HG03558 (cell line): ENCODE results near the gene OCIAD1.
"Not testable (repeated sequence)": the region's sequence is repeated elsewhere in the genome, so short reads cannot be mapped to it uniquely, and the experiment has no call there.

Experiments used
- ATAC-seq: cut with Tn5 transposase; IDR thresholded peaks from one replicate; pipeline ENCODE4 v1.9.1; 2021; ENCODE audit warnings: moderate number of reproducible peaks; ENCODE audit not compliant: unreplicated experiment; ENCODE audit errors: extremely low read depth

OCIAD1 gene

GRCh38 chr4:48830706-48831531 is at the start of gene OCIAD1:
Gene OCIAD1 (plus strand): TSS chr4:48831088. CDS start chr4:48832625, 1,537 bp downstream.
- ATAC-seq, result peak; percentile 97

GRCh38 chr4:48781968-48782367 is 48.9 kb upstream of the OCIAD1 start:
- no peak for ATAC-seq

GRCh38 chr4:48785302-48785701 is 45.6 kb upstream of the OCIAD1 start:
- ATAC-seq, result no peak

GRCh38 chr4:48786549-48786948 is 44.3 kb upstream of the OCIAD1 start:
- ATAC-seq, result no peak

- no peak for ATAC-seq
Observed at GRCh38 chr4:48787056-48787455, 43.8 kb upstream of the OCIAD1 start.

GRCh38 chr4:48790561-48790960 is 40.3 kb upstream of the OCIAD1 start:
- no peak for ATAC-seq

- no peak for ATAC-seq
Observed at GRCh38 chr4:48791313-48791712, 39.6 kb upstream of the OCIAD1 start.

GRCh38 chr4:48792348-48793006 is 38.4 kb upstream of the OCIAD1 start:
- no peak for ATAC-seq

DNA sequence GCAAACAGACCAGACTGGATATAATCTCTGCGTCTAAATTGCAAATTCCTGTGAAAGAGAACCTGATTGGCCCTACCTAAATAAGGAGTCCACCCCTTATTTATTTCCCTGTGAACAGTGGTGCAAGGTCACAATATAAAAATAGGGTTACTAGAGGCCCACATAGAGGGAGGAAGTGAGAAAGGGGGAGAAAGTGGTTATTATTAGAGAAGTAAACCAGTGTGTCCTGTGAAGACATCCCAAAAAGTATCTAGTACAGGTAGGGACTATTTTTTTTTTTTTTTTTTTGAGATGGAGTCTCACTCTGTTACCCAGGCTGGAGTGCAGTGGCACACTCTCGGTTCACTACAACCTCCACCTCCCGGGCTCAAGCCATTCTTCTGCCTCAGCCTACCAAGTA is 35.8 kb upstream of the OCIAD1 start:
- no peak for ATAC-seq

DNA sequence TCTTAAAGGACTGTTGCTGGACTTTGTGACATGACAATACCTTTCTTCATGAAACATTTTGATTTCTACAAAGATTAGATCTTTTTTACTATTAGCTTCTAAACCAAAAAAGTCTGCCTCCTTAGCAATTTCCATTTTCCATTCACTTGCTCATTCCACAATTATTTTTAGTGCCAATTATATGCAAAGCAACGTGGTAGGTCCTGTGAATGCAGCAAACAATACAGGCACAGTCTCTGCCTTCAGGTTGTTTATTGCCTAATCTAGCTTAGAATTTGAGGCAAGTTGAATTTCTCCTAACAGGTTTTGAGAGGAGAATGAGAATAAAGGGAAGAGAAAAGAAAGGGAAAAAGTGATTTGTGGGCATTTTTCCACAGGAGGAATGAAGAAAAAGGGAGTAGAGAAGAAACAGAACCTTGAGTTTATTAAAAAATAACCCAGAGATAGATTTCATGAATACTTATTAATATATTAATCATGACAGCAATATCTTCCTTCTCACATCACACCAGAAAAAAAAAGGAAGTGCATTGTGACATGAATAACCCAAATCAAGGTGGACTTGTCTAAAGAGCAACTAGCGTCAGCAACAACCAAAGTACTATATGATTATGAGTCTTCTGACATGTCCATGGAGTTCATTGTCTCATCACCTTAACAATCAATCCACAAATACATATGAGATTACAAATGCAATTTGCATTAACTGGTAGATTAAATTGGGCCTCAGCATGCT is 34.5 kb upstream of the OCIAD1 start:
- no peak for ATAC-seq

DNA sequence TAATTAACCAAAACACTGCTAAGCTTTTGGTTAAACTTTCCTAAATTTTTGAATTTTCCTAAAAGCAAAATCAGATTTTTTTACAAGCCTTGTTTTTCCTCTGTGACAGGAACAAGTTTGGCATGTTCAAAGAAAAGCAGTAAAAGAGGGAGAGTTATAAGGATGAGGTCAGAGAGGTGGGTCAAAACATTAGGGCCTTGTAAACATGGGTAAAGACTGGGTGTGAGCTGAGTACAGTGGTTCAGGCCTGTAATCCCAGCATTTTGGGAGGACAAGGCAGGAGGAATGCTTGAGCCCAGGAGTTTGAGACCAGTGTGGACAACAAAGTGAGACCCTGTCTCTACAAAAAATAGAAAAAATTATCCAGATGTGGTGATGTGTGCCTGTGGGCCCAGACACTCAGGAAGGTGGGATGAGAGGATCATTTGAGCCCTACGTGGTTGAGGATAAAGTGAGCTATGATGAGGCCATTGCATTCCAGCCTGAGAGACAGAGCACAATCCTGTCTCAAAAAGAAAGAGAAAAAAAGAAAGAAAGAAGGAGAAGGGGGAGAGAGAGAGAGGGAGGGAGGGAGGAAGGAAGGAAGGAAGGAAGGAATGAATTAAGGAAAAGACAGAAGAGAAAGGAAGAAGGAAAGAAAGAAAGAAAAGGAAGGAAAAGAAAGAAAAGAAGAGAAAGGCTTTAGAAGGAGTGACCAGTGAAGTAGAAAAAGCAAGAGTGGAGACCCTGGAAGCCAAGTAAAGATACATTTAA is 33.8 kb upstream of the OCIAD1 start:
- no peak for ATAC-seq

GRCh38 chr4:48798117-48798516 is 32.8 kb upstream of the OCIAD1 start:
- ATAC-seq, result no peak

DNA sequence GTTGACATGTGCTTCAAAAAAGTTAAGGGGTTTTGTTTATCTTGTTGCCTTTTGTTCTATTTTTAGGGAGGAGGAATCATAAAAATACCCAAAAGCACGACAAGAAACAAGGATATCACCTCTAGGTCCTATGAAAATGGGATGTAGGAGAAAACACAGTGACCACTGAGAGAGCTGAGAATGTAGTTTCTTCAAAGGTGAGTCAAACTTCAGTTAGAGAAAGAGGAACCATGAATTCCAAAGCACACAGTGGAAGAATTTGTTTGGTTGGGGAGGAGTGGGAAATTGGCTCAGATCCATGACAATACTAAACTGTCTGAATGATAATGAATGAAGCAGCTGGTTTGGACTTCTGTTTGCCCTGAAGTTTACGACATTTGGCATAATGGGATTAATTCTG is 31.7 kb upstream of the OCIAD1 start:
- ATAC-seq, result no peak

DNA sequence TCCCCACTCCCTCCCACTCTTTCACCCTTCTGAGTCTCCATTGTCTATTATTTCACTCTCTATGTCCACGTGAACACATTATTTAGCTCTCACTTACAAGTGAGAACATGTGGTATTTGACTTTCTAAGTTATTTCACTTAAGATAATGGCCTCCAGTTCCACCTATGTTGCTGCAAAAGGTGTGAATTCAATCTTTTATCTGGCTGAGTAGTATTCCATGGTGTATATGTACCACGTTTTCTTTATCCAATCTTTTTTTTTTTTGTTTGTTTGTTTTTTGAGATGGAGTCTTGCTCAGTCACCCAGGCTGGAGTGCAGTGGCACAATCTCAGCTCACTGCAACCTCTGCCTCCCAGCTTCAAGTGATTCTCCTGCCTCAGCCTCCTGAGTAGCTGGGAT is 30.7 kb upstream of the OCIAD1 start:
- ATAC-seq, result not testable (repeated sequence)

GRCh38 chr4:48801016-48801715 is 29.7 kb upstream of the OCIAD1 start:
- ATAC-seq, result no peak

- ATAC-seq, result no peak
Observed at GRCh38 chr4:48804584-48805301, 26.1 kb upstream of the OCIAD1 start.

- ATAC-seq, result no peak
Observed at GRCh38 chr4:48812866-48813265, 18.0 kb upstream of the OCIAD1 start.

- peak; percentile 81 for ATAC-seq
Observed at GRCh38 chr4:48813964-48814363, 16.9 kb upstream of the OCIAD1 start.

DNA sequence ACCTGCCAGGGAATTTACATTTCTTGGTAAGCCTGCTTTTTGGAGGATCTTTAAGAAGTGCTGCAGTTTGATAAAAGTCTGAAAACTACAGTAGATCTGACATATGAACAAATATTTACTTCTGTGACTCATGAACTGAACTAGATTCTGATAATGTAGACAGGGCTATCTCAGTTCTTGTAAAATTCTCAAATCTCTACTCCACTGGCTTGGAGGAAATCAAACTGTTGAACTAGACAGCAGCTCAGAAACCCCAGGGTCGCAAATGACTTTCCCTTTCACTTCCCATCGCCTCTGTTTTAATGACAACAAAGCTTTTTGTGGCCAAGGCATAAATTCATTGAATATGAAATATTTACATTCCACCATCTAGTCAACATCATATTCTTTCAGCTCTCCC is 15.4 kb upstream of the OCIAD1 start:
- no peak for ATAC-seq
